Measurements from ENCODE around the gene MAGIX. TPM values are rescaled to one million over a fixed set of nuclear protein-coding genes. Genes with fewer than 3 reads are reported as not detected.

Gene MAGIX
- total and polyA plus RNA-seq, 9 donors: 0.32 to 22.5 (median 1.7) TPM

- Histone ChIP-seq H3K4me3 (no peak overlapping the region), H3K9me3 (no peaks in the 10 kb centered on the region), H3K27me3 (no peaks in the 10 kb centered on the region), H3K36me3 (no peaks in the 10 kb centered on the region), H3K4me1 (ENCODE audit: insufficient read depth) (peaks cover 2% of the 10 kb centered on the region), H3K27ac (no peak overlapping the region)
- WGBS, 3 donors: 82 to 84% (median 83%) methylated on average over 1 of the region's 1 CpG
- intact Hi-C loops (cut with DNase I): no loop called here
- DNase-seq: no peak
- TF ChIP-seq EP300 (IDR thresholded peaks at IDR 0.05) (no peak), POLR2A (IDR thresholded peaks at IDR 0.05) (no peak)
- TF ChIP-seq, protein P1, sequence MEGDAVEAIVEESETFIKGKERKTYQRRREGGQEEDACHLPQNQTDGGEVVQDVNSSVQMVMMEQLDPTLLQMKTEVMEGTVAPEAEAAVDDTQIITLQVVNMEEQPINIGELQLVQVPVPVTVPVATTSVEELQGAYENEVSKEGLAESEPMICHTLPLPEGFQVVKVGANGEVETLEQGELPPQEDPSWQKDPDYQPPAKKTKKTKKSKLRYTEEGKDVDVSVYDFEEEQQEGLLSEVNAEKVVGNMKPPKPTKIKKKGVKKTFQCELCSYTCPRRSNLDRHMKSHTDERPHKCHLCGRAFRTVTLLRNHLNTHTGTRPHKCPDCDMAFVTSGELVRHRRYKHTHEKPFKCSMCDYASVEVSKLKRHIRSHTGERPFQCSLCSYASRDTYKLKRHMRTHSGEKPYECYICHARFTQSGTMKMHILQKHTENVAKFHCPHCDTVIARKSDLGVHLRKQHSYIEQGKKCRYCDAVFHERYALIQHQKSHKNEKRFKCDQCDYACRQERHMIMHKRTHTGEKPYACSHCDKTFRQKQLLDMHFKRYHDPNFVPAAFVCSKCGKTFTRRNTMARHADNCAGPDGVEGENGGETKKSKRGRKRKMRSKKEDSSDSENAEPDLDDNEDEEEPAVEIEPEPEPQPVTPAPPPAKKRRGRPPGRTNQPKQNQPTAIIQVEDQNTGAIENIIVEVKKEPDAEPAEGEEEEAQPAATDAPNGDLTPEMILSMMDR (IDR thresholded peaks at IDR 0.05): no peak
These were observed 9.1 kb upstream of the MAGIX start for GRCh38 chrX:49153467-49153866.

DNA sequence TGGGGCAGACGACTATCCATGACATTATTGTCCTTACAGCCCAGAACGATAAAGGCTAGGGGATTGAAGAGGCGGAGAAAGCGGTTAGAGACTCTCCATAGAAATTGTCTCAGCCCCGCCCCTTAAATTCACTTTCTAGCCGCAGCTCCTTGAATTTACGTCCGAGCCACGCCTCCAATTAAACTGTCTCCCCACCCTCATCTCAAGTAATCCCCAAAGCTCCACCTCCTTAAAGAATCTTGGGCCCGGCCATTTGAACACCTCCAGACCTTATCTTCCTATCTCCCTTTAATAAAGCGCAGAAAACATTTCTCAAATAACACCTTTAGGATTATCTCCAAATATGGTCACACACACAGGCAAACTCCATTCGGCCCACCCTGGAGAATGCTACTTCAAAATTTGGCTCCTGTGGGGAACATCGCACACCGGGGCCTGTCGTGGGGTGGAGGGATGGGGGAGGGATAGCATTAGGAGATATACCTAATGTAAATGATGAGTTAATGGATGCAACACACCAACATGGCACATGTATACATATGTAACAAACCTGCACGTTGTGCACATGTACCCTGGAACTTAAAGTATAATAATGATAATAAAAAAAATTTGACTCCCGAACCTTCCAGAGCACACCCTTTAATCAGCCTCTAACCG, 7.2 kb upstream of the MAGIX start:
- H3K9me3 ChIP-seq: no peaks in the 10 kb centered on the region
- intact Hi-C loops (cut with DNase I): no loop called here
- H3K4me3 ChIP-seq: peak overlapping the region; percentile 40
- H3K4me1 ChIP-seq (ENCODE audit: insufficient read depth): peaks cover 2% of the 10 kb centered on the region
- DNase-seq: no peak
- no peaks in the 10 kb centered on the region for H3K27me3 ChIP-seq
- no peaks in the 10 kb centered on the region for H3K36me3 ChIP-seq
- TF ChIP-seq EP300 (IDR thresholded peaks at IDR 0.05) (no peak), POLR2A (IDR thresholded peaks at IDR 0.05) (no peak)
- TF ChIP-seq, protein P1 (IDR thresholded peaks at IDR 0.05): no peak
- peak overlapping the region; percentile 92 to 97 for H3K27ac ChIP-seq
- 37 to 41% (median 41%) methylated on average over 18 of the region's 18 CpGs for WGBS, 3 donors

DNA sequence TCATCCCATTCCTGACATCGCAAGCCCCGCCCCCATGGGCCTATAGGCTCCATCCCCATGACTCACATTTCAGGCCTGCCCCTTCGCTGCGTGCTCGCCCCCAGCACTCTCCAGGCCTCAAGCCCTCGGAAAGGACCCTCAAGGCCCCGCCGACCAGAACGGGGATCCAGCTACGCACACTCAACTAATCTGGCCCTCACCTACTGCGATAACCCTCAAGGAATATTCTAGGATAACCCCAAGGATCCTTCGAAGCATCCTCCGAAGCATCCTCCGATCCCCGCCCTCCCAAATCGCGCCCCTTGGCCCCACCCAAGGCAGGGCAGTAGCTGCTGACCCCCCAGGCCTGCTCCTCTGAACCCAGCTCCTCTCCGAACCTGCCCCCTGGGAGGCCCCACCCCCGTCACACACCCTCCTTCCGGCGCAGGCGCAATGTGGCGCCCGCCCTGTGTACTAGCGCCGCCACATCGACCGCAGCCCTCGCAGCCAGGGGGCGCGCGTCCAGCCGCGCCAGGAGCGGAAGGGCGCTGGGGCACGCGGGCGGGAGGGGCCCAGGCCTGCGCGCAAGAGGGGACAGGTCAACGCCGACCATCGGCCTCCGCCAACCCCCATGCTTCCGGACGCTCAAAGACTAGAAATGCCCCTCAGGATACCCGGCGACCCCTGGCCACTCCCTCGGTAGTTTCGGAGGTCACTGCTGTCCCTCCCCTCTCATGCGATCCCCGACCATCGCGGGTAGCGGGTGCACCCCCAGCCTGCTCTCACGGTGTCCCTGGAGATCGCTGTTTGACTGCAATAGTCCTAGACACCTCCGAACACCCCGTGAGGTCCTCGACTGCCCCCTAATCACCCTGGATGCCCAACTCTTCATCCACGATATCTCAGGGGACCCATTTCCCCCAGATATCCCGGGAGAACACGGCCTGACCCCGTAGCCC, 6.4 kb upstream of the MAGIX start:
- WGBS, 3 donors: 40 to 48% (median 44%) methylated on average over 65 of the region's 65 CpGs
- Histone ChIP-seq H3K4me1 (ENCODE audit: insufficient read depth) (peaks cover 2% of the 10 kb centered on the region), H3K27ac (peak overlapping the region; percentile 92 to 97), H3K27me3 (no peaks in the 10 kb centered on the region), H3K36me3 (no peaks in the 10 kb centered on the region), H3K4me3 (peak overlapping the region; percentile 40), H3K9me3 (no peaks in the 10 kb centered on the region)
- TF ChIP-seq POLR2A (IDR thresholded peaks at IDR 0.05) (peak; percentile 52), EP300 (IDR thresholded peaks at IDR 0.05) (no peak)
- TF ChIP-seq, protein P1 (IDR thresholded peaks at IDR 0.05): peak; percentile 74 to 92 (median 91)
- peak; percentile 89 to 93 (median 91) for DNase-seq
- intact Hi-C loops (cut with DNase I): no loop called here

GRCh38 chrX:49157194-49157593, 5.4 kb upstream of the MAGIX start:
- Histone ChIP-seq H3K9me3 (no peaks in the 10 kb centered on the region), H3K27ac (no peak overlapping the region), H3K36me3 (no peaks in the 10 kb centered on the region), H3K4me3 (no peak overlapping the region), H3K4me1 (ENCODE audit: insufficient read depth) (peaks cover 2% of the 10 kb centered on the region), H3K27me3 (no peaks in the 10 kb centered on the region)
- intact Hi-C loops (cut with DNase I): no loop called here
- TF ChIP-seq, protein P1 (IDR thresholded peaks at IDR 0.05): no peak
- no peak for TF ChIP-seq POLR2A (IDR thresholded peaks at IDR 0.05)
- no peak for TF ChIP-seq EP300 (IDR thresholded peaks at IDR 0.05)
- 73 to 81% (median 79%) methylated on average over 24 to 25 of the region's 25 CpGs for whole genome bisulfite sequencing, 3 donors
- DNase-seq: no peak
